H9 (cell line): ENCODE results near the gene DUSP16. TPM values are rescaled to one million over a fixed set of nuclear protein-coding genes. Genes with fewer than 3 reads are reported as not detected.

Source experiments
- DNase-seq: peaks from one replicate; pipeline ENCODE4 v3.0.0-alpha.2; 2017
- H2AFZ ChIP-seq: one replicate; pipeline ENCODE4 v1.6.1; 2013; ENCODE audit warnings: mild to moderate bottlenecking, low read length, control low read depth, moderate library complexity
- H2AK5ac ChIP-seq: 2 replicates; pipeline ENCODE4 v1.6.1; 2013; ENCODE audit warnings: low read length, control low read depth, mixed read lengths; ENCODE audit not compliant: insufficient read length
- H2BK120ac ChIP-seq: one replicate; pipeline ENCODE4 v1.6.1; 2013; ENCODE audit warnings: low read depth, mild to moderate bottlenecking, low read length, control low read depth, inconsistent platforms; ENCODE audit not compliant: poor library complexity, severe bottlenecking
- H2BK12ac ChIP-seq: 2 replicates; pipeline ENCODE4 v1.6.1; 2013; ENCODE audit warnings: low read length, control low read depth, mixed read lengths, low read depth; ENCODE audit not compliant: insufficient read length
- H2BK15ac ChIP-seq: 2 replicates; pipeline ENCODE4 v1.6.1; 2013; ENCODE audit warnings: low read depth, low read length, control low read depth
- H2BK20ac ChIP-seq: one replicate; pipeline ENCODE4 v1.6.1; 2013; ENCODE audit warnings: low read depth, mild to moderate bottlenecking, low read length, control low read depth, inconsistent platforms; ENCODE audit not compliant: poor library complexity, severe bottlenecking
- H2BK5ac ChIP-seq: 2 replicates; pipeline ENCODE4 v1.6.1; 2013; ENCODE audit warnings: low read length, control low read depth, mixed read lengths; ENCODE audit not compliant: insufficient read length
- H3K14ac ChIP-seq: 2 replicates; pipeline ENCODE4 v1.6.1; 2013; ENCODE audit warnings: low read length, control low read depth; ENCODE audit not compliant: insufficient read depth
- H3K18ac ChIP-seq: 2 replicates; pipeline ENCODE4 v1.6.1; 2013; ENCODE audit warnings: low read depth, mild to moderate bottlenecking, mixed read lengths, low read length, control low read depth; ENCODE audit not compliant: insufficient read length
- H3K23ac ChIP-seq: 2 replicates; pipeline ENCODE4 v1.6.1; 2013; ENCODE audit warnings: low read length, control low read depth, mixed read lengths, low read depth; ENCODE audit not compliant: insufficient read length
- H3K23me2 ChIP-seq: 2 replicates; pipeline ENCODE4 v1.6.1; 2013; ENCODE audit warnings: low read depth, mild to moderate bottlenecking, mixed read lengths, low read length, control low read depth; ENCODE audit not compliant: insufficient read length, poor library complexity, severe bottlenecking
- H3K27ac ChIP-seq: 2 replicates; pipeline ENCODE4 v1.5.1; 2013; ENCODE audit warnings: low read length, control low read depth, mixed read lengths, low read depth; ENCODE audit not compliant: insufficient read length
- H3K27me3 ChIP-seq: 2 replicates; pipeline ENCODE4 v1.6.1; 2013; ENCODE audit warnings: low read length, control low read depth, inconsistent platforms; ENCODE audit not compliant: insufficient read depth
- H3K4ac ChIP-seq: 2 replicates; pipeline ENCODE4 v1.6.1; 2013; ENCODE audit warnings: low read depth, mild to moderate bottlenecking, control low read depth, inconsistent platforms, low read length, moderate library complexity
- H3K4me1 ChIP-seq: 2 replicates; pipeline ENCODE4 v1.6.1; 2013; ENCODE audit warnings: low read length, control low read depth, inconsistent platforms; ENCODE audit not compliant: insufficient read depth
- H3K4me2 ChIP-seq: 2 replicates; pipeline ENCODE4 v1.6.1; 2013; ENCODE audit warnings: low read length, control low read depth, mixed read lengths; ENCODE audit not compliant: insufficient read length, insufficient read depth
- H3K56ac ChIP-seq: 2 replicates; pipeline ENCODE4 v1.6.1; 2013; ENCODE audit warnings: low read depth, mild to moderate bottlenecking, mixed read lengths, low read length, control low read depth; ENCODE audit not compliant: insufficient read length
- H3K79me1 ChIP-seq: 2 replicates; pipeline ENCODE4 v1.6.1; 2013; ENCODE audit warnings: low read depth, mild to moderate bottlenecking, moderate library complexity, low read length, control low read depth, inconsistent platforms; ENCODE audit not compliant: insufficient read depth, poor library complexity, severe bottlenecking
- H3K79me2 ChIP-seq: 2 replicates; pipeline ENCODE4 v1.6.1; 2013; ENCODE audit warnings: low read length, control low read depth, inconsistent platforms; ENCODE audit not compliant: insufficient read depth
- H3K9ac ChIP-seq: 2 replicates; pipeline ENCODE4 v1.6.1; 2013; ENCODE audit warnings: low read length, control low read depth, mixed read lengths; ENCODE audit not compliant: insufficient read length; ENCODE audit errors: extremely low read depth
- H3K9me3 ChIP-seq: one replicate; pipeline ENCODE4 v1.6.1; 2013; ENCODE audit warnings: low read depth, low read length, inconsistent platforms; ENCODE audit not compliant: control insufficient read depth
- H3T11ph ChIP-seq: one replicate; pipeline ENCODE4 v1.6.1; 2013; ENCODE audit warnings: mild to moderate bottlenecking, low read length, control low read depth, inconsistent platforms
- H4K20me1 ChIP-seq: one replicate; pipeline ENCODE4 v1.6.1; 2013; ENCODE audit not compliant: control insufficient read depth, insufficient read length, insufficient read depth
- H4K5ac ChIP-seq: 2 replicates; pipeline ENCODE4 v1.6.1; 2013; ENCODE audit warnings: low read depth, mild to moderate bottlenecking, mixed read lengths, low read length, control low read depth; ENCODE audit not compliant: insufficient read length
- H4K8ac ChIP-seq: replicated peaks from 2 replicates; pipeline ENCODE4 v1.6.1; 2013; ENCODE audit warnings: low read length, control low read depth, mixed read lengths, low read depth; ENCODE audit not compliant: insufficient read length
- H4K91ac ChIP-seq: 2 replicates; pipeline ENCODE4 v1.6.1; 2013; ENCODE audit warnings: low read depth, mild to moderate bottlenecking, moderate library complexity, mixed read lengths, low read length, control low read depth; ENCODE audit not compliant: insufficient read length
- H3K27ac Mint-ChIP-seq, 3 experiments: 2 replicates in 2 of 3; 3 replicates in 1 of 3; pipeline ENCODE4 v1.8.0; 2020 to 2021; ENCODE audit warnings: mixed read lengths in 3 of 3, mild to moderate bottlenecking in 1 of 3, moderate library complexity in 1 of 3
- H3K27me3 Mint-ChIP-seq: 2 replicates; pipeline ENCODE4 v1.8.0; 2021; ENCODE audit warnings: low read depth, mild to moderate bottlenecking, moderate library complexity, mixed read lengths
- H3K36me3 Mint-ChIP-seq, 3 experiments: 2 replicates in 2 of 3; 3 replicates in 1 of 3; pipeline ENCODE4 v1.8.0; 2020 to 2021; ENCODE audit warnings: low read depth in 3 of 3, mixed read lengths in 3 of 3; ENCODE audit not compliant: insufficient read depth in 1 of 3
- H3K4me1 Mint-ChIP-seq, 2 experiments: 2 replicates each; pipeline ENCODE4 v1.8.0; 2020; ENCODE audit warnings: mixed read lengths in 2 of 2
- H3K4me3 Mint-ChIP-seq, 2 experiments: 2 replicates in 1 of 2; 3 replicates in 1 of 2; pipeline ENCODE4 v1.8.0; 2020 to 2021; ENCODE audit warnings: mild to moderate bottlenecking in 2 of 2, mixed read lengths in 2 of 2, moderate library complexity in 1 of 2
- H3K9me3 Mint-ChIP-seq, 2 experiments: 2 replicates in 1 of 2; 3 replicates in 1 of 2; pipeline ENCODE4 v1.8.0; 2020; ENCODE audit warnings: mild to moderate bottlenecking in 2 of 2, mixed read lengths in 2 of 2, moderate library complexity in 1 of 2
- WGBS: extraction: QIAGEN DNeasy Blood & Tissue Kit; methylation state at CpG from one replicate; pipeline ENCODE4 v1.1.7; 2013; ENCODE audit warnings: missing lambda C conversion rate, low lambda C conversion rate, mixed read lengths; ENCODE audit not compliant: insufficient read length; ENCODE audit errors: extremely low coverage; 5-methylcytosine and 5-hydroxymethylcytosine counted together
- total RNA-seq: library from RNA; stranded (reverse); gene quantifications from 2 replicates; pipeline ENCODE4 v1.2.1, GENCODE V29; 2021
- TF ChIP-seq, protein P1 (sequence below): fragments of 200-600 bp; sonication (generic); conservative IDR thresholded peaks from 3 replicates; pipeline ENCODE4 v1.8.0; 2021; ENCODE audit warnings: antibody characterized with exemption, mild to moderate bottlenecking

Gene DUSP16
- total RNA-seq, 1 experiment from 2014 or later, result 64.0 TPM

DNA sequence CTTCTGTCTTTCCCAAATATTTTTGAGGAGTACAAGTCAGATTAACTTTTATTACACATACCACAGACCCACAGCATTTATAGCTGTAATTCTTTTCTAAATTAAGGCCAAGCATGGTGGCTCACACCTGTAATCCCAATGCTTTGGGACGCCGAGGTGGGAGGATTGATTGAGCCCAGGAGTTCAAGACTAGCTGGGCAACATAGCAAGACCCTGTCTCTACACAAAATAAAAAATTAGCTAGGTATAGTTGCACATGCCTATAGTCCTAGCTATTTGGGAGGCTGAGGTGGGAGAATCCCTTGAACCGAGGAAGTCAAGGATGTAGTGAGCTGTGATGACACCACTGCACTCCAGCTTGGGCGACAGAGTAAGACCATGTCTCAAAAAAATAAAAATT lies 7.0 kb downstream of the DUSP16 start:
- H3K9ac ChIP-seq, result no peak overlapping the region
- H2AK5ac ChIP-seq, result no peak overlapping the region
- H3K9me3 ChIP-seq, result no peaks in the 10 kb centered on the region
- Mint-ChIP-seq H3K27ac (peak overlapping the region in 1 of 3 experiments; percentile 31; a peak in 1 of 7 replicates), H3K4me1 (peaks cover 40 to 44% of the 10 kb centered on the region in 2 experiments), H3K27me3 (no peaks in the 10 kb centered on the region), H3K9me3 (peaks cover 0 to 3% of the 10 kb centered on the region in 2 experiments; a peak in 1 of 5 replicates), H3K4me3 (no peak overlapping the region), H3K36me3 (peaks cover 8 to 36% (median 29%) of the 10 kb centered on the region in 3 experiments)
- no peaks in the 10 kb centered on the region for H4K20me1 ChIP-seq
- H2BK12ac ChIP-seq, result no peak overlapping the region
- DNase-seq, result no peak
- no peak overlapping the region for H3K23ac ChIP-seq
- no peak overlapping the region for H2BK20ac ChIP-seq
- TF ChIP-seq, protein P1, sequence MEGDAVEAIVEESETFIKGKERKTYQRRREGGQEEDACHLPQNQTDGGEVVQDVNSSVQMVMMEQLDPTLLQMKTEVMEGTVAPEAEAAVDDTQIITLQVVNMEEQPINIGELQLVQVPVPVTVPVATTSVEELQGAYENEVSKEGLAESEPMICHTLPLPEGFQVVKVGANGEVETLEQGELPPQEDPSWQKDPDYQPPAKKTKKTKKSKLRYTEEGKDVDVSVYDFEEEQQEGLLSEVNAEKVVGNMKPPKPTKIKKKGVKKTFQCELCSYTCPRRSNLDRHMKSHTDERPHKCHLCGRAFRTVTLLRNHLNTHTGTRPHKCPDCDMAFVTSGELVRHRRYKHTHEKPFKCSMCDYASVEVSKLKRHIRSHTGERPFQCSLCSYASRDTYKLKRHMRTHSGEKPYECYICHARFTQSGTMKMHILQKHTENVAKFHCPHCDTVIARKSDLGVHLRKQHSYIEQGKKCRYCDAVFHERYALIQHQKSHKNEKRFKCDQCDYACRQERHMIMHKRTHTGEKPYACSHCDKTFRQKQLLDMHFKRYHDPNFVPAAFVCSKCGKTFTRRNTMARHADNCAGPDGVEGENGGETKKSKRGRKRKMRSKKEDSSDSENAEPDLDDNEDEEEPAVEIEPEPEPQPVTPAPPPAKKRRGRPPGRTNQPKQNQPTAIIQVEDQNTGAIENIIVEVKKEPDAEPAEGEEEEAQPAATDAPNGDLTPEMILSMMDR, result no peak
- no peak overlapping the region for H3T11ph ChIP-seq
- H2BK15ac ChIP-seq, result no peak overlapping the region
- no peak overlapping the region for H3K27ac ChIP-seq
- H3K4ac ChIP-seq, result no peak overlapping the region
- no peak overlapping the region for H2BK5ac ChIP-seq
- no CpG with 5 or more reads among the region's 4 CpGs for WGBS
- no peak overlapping the region for H3K14ac ChIP-seq
- no peak overlapping the region for H3K18ac ChIP-seq
- H3K56ac ChIP-seq, result no peak overlapping the region
- no peak overlapping the region for H4K8ac ChIP-seq
- no peak overlapping the region for H4K91ac ChIP-seq
- H3K4me2 ChIP-seq, result no peak overlapping the region
- no peak overlapping the region for H2BK120ac ChIP-seq
- H3K4me1 ChIP-seq, result peaks cover 2% of the 10 kb centered on the region; the same call in 1 of the 2 replicates
- no peaks in the 10 kb centered on the region for H3K23me2 ChIP-seq
- no peak overlapping the region for H4K5ac ChIP-seq
- H3K27me3 ChIP-seq, result no peaks in the 10 kb centered on the region
- H3K79me1 ChIP-seq, result peaks cover 3% of the 10 kb centered on the region
- H3K79me2 ChIP-seq, result peaks cover 20% of the 10 kb centered on the region; the same call in 1 of the 2 replicates
- no peak overlapping the region for H2AFZ ChIP-seq
